Subcutaneous adipose tissue (tissue), 4 donors: ENCODE data around the gene KRT82. TPM values are rescaled to one million over a fixed set of nuclear protein-coding genes. Genes with fewer than 3 reads are reported as not detected.

Experiments used
- total RNA-seq, 4 donors: library from RNA; depleted of rRNA; stranded (reverse); fragments of >200 nt; gene quantifications; one replicate each; pipeline ENCODE4 v1.1.0, GENCODE V29; 2016
- TF ChIP-seq, protein P1 (sequence below): fragments of 450-650 bp; IDR thresholded peaks from one replicate; pipeline ENCODE4 v1.5.1; 2016; ENCODE audit warnings: low read depth, mild to moderate bottlenecking, control low read depth, antibody characterized with exemption, moderate library complexity

The KRT82 gene
- not detected for total RNA-seq

- TF ChIP-seq, protein P1, sequence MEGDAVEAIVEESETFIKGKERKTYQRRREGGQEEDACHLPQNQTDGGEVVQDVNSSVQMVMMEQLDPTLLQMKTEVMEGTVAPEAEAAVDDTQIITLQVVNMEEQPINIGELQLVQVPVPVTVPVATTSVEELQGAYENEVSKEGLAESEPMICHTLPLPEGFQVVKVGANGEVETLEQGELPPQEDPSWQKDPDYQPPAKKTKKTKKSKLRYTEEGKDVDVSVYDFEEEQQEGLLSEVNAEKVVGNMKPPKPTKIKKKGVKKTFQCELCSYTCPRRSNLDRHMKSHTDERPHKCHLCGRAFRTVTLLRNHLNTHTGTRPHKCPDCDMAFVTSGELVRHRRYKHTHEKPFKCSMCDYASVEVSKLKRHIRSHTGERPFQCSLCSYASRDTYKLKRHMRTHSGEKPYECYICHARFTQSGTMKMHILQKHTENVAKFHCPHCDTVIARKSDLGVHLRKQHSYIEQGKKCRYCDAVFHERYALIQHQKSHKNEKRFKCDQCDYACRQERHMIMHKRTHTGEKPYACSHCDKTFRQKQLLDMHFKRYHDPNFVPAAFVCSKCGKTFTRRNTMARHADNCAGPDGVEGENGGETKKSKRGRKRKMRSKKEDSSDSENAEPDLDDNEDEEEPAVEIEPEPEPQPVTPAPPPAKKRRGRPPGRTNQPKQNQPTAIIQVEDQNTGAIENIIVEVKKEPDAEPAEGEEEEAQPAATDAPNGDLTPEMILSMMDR, result no peak
These were observed at the start of gene KRT82 for GRCh38 chr12:52405922-52406385. Gene KRT82, minus strand, starts transcription at chr12:52406335. Its CDS starts 58 bp downstream, at chr12:52406277.

GRCh38 chr12:52455821-52456220 is 49.7 kb upstream of the KRT82 start:
- TF ChIP-seq, protein P1, result no peak

GRCh38 chr12:52454411-52455201 is 48.5 kb upstream of the KRT82 start:
- TF ChIP-seq, protein P1, result no peak

- TF ChIP-seq, protein P1, result no peak
These were observed 46.0 kb upstream of the KRT82 start, which contains the start of gene KRT6B for GRCh38 chr12:52452101-52452500. Gene KRT6B, minus strand, starts transcription at chr12:52452146. Its CDS starts 68 bp downstream, at chr12:52452078.

DNA sequence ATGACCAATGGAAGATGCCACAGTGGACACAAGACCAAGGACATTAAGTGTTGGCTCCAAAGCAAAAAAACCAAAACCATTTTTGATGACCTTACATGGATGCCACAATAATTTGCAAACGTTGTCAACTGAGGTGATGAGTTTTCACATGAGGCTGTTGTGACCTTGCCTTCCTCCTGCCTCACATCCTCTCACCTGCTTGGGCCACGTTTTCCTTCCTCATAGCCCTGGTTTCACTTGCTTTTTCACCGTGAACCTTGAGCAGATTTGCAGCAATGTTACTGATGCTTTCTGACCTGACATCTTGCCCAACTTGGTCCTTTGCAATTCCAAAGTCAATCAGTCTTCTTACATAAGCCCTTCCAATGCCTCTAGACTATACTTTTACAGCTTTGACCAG is 42.1 kb upstream of the KRT82 start:
- TF ChIP-seq, protein P1, result no peak

GRCh38 chr12:52446367-52447045 is 40.4 kb upstream of the KRT82 start:
- TF ChIP-seq, protein P1, result no peak

DNA sequence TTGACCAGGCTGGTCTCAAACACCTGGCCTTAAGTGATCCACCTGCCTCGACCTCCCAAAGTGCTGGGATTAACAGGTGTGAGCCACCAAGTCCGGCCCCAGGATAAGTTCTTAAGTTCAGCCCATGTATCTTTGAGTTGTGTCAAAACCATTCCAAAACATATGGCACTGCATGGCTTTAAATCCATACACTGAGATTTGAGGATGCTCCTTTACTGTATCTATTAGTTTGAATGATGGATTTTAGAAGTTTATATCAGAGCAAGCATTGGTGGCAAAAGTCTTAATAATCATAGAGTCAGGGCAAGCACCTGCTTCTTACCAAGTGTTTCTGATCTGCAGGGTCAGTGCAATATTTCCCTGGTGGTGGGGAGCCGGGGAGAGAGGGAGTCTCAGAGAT is 39.7 kb upstream of the KRT82 start:
- TF ChIP-seq, protein P1, result no peak
